NB4 (cell line): Measurements from ENCODE around the gene RIPOR3.

Experiments used
- MYC ChIP-seq: IDR thresholded peaks from 2 replicates; pipeline ENCODE4 v1.6.1; 2011; ENCODE audit warnings: low read depth, low read length
- POLR2A ChIP-seq: IDR thresholded peaks from 2 replicates; pipeline ENCODE4 v1.6.1; 2011; ENCODE audit warnings: mild to moderate bottlenecking; ENCODE audit not compliant: insufficient read length; ENCODE audit errors: extremely low read depth
- TF ChIP-seq, protein P1 (sequence below): IDR thresholded peaks from one replicate; pipeline ENCODE4 v1.5.1; 2012; ENCODE audit warnings: low read depth, low read length
- TF ChIP-seq, protein P2 (sequence below): IDR thresholded peaks from 2 replicates; pipeline ENCODE4 v1.6.1; 2011; ENCODE audit warnings: low read depth, low read length

DNA sequence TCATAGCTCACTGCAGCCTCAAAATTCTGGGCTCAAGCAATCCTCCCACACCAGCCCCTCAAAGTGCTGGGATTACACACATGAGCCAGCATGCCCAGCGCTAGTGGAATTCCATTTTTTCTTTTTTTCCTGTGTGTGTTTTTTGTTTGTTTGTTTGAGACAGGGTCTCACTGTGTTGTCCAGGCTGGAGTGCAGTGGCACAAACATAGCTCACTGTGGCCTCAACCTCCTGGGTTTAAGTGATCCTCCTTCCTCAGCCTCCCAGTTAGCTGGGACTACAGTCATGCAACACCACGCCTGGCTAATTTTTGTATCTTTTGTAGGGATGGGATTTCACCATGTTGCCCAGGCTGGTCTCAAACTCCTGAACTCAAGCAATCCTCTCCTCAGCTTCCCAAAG lies 26.0 kb upstream of the RIPOR3 start:
- TF ChIP-seq POLR2A (no peak), MYC (no peak)
- TF ChIP-seq, protein P1, sequence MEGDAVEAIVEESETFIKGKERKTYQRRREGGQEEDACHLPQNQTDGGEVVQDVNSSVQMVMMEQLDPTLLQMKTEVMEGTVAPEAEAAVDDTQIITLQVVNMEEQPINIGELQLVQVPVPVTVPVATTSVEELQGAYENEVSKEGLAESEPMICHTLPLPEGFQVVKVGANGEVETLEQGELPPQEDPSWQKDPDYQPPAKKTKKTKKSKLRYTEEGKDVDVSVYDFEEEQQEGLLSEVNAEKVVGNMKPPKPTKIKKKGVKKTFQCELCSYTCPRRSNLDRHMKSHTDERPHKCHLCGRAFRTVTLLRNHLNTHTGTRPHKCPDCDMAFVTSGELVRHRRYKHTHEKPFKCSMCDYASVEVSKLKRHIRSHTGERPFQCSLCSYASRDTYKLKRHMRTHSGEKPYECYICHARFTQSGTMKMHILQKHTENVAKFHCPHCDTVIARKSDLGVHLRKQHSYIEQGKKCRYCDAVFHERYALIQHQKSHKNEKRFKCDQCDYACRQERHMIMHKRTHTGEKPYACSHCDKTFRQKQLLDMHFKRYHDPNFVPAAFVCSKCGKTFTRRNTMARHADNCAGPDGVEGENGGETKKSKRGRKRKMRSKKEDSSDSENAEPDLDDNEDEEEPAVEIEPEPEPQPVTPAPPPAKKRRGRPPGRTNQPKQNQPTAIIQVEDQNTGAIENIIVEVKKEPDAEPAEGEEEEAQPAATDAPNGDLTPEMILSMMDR: no peak
- TF ChIP-seq, protein P2, sequence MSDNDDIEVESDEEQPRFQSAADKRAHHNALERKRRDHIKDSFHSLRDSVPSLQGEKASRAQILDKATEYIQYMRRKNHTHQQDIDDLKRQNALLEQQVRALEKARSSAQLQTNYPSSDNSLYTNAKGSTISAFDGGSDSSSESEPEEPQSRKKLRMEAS: no peak
